Measurements from ENCODE around the gene EI24.

- TF ChIP-seq CTCF (IDR thresholded peaks at IDR 0.05) (no peak), REST (IDR thresholded peaks at IDR 0.05; ENCODE audit: insufficient read depth in 1 of 2, low read depth in 2 of 2, low read length in 1 of 2) (no peak), POLR2AphosphoS5 (IDR thresholded peaks at IDR 0.05; ENCODE audit: low read depth, low read length) (no peak), TCF7L2 (IDR thresholded peaks at IDR 0.05; ENCODE audit: low read depth, low read length) (no peak), SIN3A (IDR thresholded peaks at IDR 0.05; ENCODE audit: borderline replicate concordance, insufficient read depth, low read depth, low read length) (no peak)
These were observed 18.5 kb upstream of the EI24 start for GRCh38 chr11:125550780-125551179.
